Measurements from ENCODE around the gene RRAS2. TPM values are rescaled to one million over a fixed set of nuclear protein-coding genes. Genes with fewer than 3 reads are reported as not detected.

RRAS2 gene
- total and polyA plus RNA-seq, 10 of the 15 experiments (the other 5 are each of a cell fraction or from before 2014, with no cell fraction given): 26.9 to 72.4 (median 45.4) TPM

DNA sequence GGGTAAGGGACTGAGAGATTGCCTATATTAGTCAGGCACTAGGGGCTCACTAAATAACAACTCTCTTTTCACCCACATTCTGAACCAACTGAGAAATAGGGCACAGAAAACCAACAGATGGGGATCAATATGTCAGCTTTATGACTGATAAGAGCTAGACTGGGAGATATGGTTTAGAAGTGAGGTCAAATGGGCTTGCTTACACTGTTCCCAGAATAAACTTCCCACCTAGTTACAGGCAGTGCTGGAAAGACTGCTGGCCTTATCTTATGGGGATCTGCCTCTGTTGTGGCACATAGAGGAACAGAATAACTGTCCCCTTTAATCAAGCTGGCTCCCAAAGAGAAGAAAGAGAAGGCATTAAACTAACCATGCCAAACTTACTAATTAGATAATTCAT lies 10.6 kb upstream of the RRAS2 start:
- no peak overlapping the region for H3K9ac ChIP-seq (ENCODE audit: control insufficient read depth, insufficient read depth, low read length)

More for the DNA sequence above, 10.6 kb upstream of the RRAS2 start:
- intact Hi-C loops (cut with micrococcal nuclease; ENCODE audit: unreplicated experiment) (no loop called here), in situ Hi-C loops (cut with MboI) (no loop called here)
- peaks cover 4% of the 10 kb centered on the region for H3K4me1 ChIP-seq (ENCODE audit: control insufficient read depth, insufficient read depth, low read length)
- SMC1A ChIA-PET (ENCODE audit: uncharacterized antibody, unreplicated experiment): interaction anchor here (0.6 to 2.4 kb wide), 6 partner anchors 14 to 85 kb away, joined by 3 to 10 read pairs (median 4); no protein-coding TSS in a partner anchor
- RAD21 ChIA-PET (ENCODE audit: unreplicated experiment): interaction anchor here (0.6 to 1.1 kb wide), 2 partner anchors 50 to 68 kb away, joined by 3 read pairs; no protein-coding TSS in a partner anchor
- H3K4me3 ChIP-seq: no peak overlapping the region
- DNase-seq (ENCODE audit: low read depth, low spot score) (no peak), ATAC-seq (peak; percentile 17; the same call in 1 of the 3 replicates), FAIRE-seq (no peak)
- no TSS peak for BruUV-seq (replicated peaks)
- H3K27me3 ChIP-seq (replicated peaks in 1 of 2; ENCODE audit: control insufficient read depth in 2 of 2, insufficient read depth in 2 of 2, low read length in 1 of 2): no peaks in the 10 kb centered on the region
- CTCF ChIA-PET: interaction anchor here (1.0 to 2.1 kb wide), 4 partner anchors 9 to 86 kb away, joined by 4 to 7 read pairs (median 4); no protein-coding TSS in a partner anchor
- TF ChIP-seq FOXK2 (IDR thresholded peaks at IDR 0.05) (no peak), ASH2L (IDR thresholded peaks at IDR 0.05; ENCODE audit: borderline replicate concordance, low read depth) (no peak), RAD21 (IDR thresholded peaks at IDR 0.05; ENCODE audit: insufficient read depth, low read depth, low read length) (no peak), HDAC2 (IDR thresholded peaks at IDR 0.05) (no peak), SREBF1 (IDR thresholded peaks at IDR 0.05; ENCODE audit: low read length) (no peak), PAX8 (IDR thresholded peaks at IDR 0.05) (no peak)
- TF ChIP-seq, protein P1, sequence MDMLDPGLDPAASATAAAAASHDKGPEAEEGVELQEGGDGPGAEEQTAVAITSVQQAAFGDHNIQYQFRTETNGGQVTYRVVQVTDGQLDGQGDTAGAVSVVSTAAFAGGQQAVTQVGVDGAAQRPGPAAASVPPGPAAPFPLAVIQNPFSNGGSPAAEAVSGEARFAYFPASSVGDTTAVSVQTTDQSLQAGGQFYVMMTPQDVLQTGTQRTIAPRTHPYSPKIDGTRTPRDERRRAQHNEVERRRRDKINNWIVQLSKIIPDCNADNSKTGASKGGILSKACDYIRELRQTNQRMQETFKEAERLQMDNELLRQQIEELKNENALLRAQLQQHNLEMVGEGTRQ (IDR thresholded peaks at IDR 0.05; ENCODE audit: borderline replicate concordance, low read depth, low read length): no peak
- TF ChIP-seq, protein P2, sequence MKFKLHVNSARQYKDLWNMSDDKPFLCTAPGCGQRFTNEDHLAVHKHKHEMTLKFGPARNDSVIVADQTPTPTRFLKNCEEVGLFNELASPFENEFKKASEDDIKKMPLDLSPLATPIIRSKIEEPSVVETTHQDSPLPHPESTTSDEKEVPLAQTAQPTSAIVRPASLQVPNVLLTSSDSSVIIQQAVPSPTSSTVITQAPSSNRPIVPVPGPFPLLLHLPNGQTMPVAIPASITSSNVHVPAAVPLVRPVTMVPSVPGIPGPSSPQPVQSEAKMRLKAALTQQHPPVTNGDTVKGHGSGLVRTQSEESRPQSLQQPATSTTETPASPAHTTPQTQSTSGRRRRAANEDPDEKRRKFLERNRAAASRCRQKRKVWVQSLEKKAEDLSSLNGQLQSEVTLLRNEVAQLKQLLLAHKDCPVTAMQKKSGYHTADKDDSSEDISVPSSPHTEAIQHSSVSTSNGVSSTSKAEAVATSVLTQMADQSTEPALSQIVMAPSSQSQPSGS (IDR thresholded peaks at IDR 0.05; ENCODE audit: low read length): no peak
- TF ChIP-seq, protein P3, sequence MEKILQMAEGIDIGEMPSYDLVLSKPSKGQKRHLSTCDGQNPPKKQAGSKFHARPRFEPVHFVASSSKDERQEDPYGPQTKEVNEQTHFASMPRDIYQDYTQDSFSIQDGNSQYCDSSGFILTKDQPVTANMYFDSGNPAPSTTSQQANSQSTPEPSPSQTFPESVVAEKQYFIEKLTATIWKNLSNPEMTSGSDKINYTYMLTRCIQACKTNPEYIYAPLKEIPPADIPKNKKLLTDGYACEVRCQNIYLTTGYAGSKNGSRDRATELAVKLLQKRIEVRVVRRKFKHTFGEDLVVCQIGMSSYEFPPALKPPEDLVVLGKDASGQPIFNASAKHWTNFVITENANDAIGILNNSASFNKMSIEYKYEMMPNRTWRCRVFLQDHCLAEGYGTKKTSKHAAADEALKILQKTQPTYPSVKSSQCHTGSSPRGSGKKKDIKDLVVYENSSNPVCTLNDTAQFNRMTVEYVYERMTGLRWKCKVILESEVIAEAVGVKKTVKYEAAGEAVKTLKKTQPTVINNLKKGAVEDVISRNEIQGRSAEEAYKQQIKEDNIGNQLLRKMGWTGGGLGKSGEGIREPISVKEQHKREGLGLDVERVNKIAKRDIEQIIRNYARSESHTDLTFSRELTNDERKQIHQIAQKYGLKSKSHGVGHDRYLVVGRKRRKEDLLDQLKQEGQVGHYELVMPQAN (conservative IDR thresholded peaks at IDR 0.05): no peak
- no peaks in the 10 kb centered on the region for H3K36me3 ChIP-seq (ENCODE audit: control insufficient read depth in 2 of 2, insufficient read depth in 2 of 2, low read length in 1 of 2)
- POLR2A ChIA-PET: interaction anchor here (0.7 to 1.0 kb wide), 2 partner anchors 9 to 129 kb away, joined by 4 to 6 read pairs; no protein-coding TSS in a partner anchor
- no peak overlapping the region for H3K4me2 ChIP-seq (ENCODE audit: control insufficient read depth, insufficient read depth)
- no peaks in the 10 kb centered on the region for H3K79me2 ChIP-seq (ENCODE audit: control insufficient read depth, insufficient read depth, low read length)
- peak overlapping the region; percentile 24; the same call in 1 of the 2 replicates for H2AFZ ChIP-seq (ENCODE audit: control insufficient read depth, low read depth, low read length)
- H3K27ac ChIP-seq (ENCODE audit: control insufficient read depth, insufficient read depth): no peak overlapping the region
- no peaks in the 10 kb centered on the region for H3K9me3 ChIP-seq (replicated peaks; ENCODE audit: control insufficient read depth, insufficient read depth, low read length)
- no peaks in the 10 kb centered on the region for H4K20me1 ChIP-seq (ENCODE audit: control insufficient read depth, insufficient read depth)
